Measurements from ENCODE around the gene MIPOL1.
A peak's percentile ranks its signal among the peaks of the same experiment; 100 is the strongest.

GRCh38 chr14:37587131-37587803, 389.5 kb downstream of the MIPOL1 start:
- TF ChIP-seq POLR2A (IDR thresholded peaks at IDR 0.05), result no peak
- TF ChIP-seq, protein P1, sequence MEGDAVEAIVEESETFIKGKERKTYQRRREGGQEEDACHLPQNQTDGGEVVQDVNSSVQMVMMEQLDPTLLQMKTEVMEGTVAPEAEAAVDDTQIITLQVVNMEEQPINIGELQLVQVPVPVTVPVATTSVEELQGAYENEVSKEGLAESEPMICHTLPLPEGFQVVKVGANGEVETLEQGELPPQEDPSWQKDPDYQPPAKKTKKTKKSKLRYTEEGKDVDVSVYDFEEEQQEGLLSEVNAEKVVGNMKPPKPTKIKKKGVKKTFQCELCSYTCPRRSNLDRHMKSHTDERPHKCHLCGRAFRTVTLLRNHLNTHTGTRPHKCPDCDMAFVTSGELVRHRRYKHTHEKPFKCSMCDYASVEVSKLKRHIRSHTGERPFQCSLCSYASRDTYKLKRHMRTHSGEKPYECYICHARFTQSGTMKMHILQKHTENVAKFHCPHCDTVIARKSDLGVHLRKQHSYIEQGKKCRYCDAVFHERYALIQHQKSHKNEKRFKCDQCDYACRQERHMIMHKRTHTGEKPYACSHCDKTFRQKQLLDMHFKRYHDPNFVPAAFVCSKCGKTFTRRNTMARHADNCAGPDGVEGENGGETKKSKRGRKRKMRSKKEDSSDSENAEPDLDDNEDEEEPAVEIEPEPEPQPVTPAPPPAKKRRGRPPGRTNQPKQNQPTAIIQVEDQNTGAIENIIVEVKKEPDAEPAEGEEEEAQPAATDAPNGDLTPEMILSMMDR (IDR thresholded peaks at IDR 0.05), result no peak
- peak in 1 of 2 donors; percentile 29 for TF ChIP-seq EP300 (IDR thresholded peaks at IDR 0.05)

Data from tibial nerve (tissue), 4 donors.